ENCODE results near the gene TMEM178B.
"Not testable (repeated sequence)": the region's sequence is repeated elsewhere in the genome, so short reads cannot be mapped to it uniquely, and the experiment has no call there.

TMEM178B gene

DNA sequence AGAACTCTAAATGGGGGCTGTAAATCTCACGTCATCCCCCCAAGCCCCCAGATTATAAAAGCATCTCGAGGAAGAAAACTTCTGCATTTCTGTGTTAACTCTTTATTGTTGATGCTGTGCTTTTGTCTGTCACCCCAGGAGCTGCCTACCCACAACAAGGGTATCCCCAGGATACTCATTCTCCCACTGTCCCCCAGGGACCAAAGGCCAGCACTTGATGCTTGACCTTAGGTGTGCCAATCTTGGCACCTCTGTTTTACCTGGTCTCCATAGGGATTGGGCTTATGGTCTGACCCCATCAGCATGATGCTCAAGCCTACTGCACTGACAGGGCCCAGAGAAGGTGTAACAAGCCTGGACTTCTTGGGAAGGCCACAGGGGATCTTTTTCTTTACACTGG, 251.4 kb downstream of the TMEM178B start:
- H3K27ac ChIP-seq: no peak overlapping the region
- peaks cover 0 to 22% (median 18%) of the 10 kb centered on the region in 10 experiments; a peak in 15 of 20 replicates for H3K4me1 ChIP-seq
- no peaks in the 10 kb centered on the region for H3K36me3 ChIP-seq
- H4K20me1 ChIP-seq: no peaks in the 10 kb centered on the region
- no peak overlapping the region for H3K9ac ChIP-seq
- no peaks in the 10 kb centered on the region for H3K27me3 ChIP-seq
- H3K9me3 ChIP-seq (replicated peaks in 1 of 11): no peaks in the 10 kb centered on the region
- no peak for TF ChIP-seq Cebpa-rat (IDR thresholded peaks at IDR 0.05)
- no peak overlapping the region for H3K4me2 ChIP-seq
- H3K4me3 ChIP-seq: no peak overlapping the region

GRCh38 chr7:141328290-141328689, 254.4 kb downstream of the TMEM178B start:
- Histone ChIP-seq H4K20me1 (no peaks in the 10 kb centered on the region), H3K4me3 (no peak overlapping the region), H3K4me2 (peak overlapping the region in 8 of 11 experiments; percentile 41 to 71 (median 50); a peak in 16 of 22 replicates), H3K9ac (no peak overlapping the region), H3K27me3 (no peaks in the 10 kb centered on the region), H3K27ac (peak overlapping the region in 2 of 11 experiments; percentile 6 to 36; a peak in 1 of 22 replicates), H3K36me3 (no peaks in the 10 kb centered on the region), H3K4me1 (peaks cover 0 to 22% (median 18%) of the 10 kb centered on the region in 10 experiments; a peak in 15 of 20 replicates), H3K9me3 (replicated peaks in 1 of 11) (no peaks in the 10 kb centered on the region)
- peak in 2 of 11 experiments; percentile 20 to 24; a peak in 1 of 22 replicates for TF ChIP-seq Cebpa-rat (IDR thresholded peaks at IDR 0.05)

- H3K27ac ChIP-seq; H4K20me1 ChIP-seq; H3K4me3 ChIP-seq; H3K9me3 ChIP-seq (replicated peaks in 1 of 11); H3K9ac ChIP-seq; H3K36me3 ChIP-seq; H3K4me2 ChIP-seq; H3K27me3 ChIP-seq: not testable (repeated sequence)
- peaks cover 0 to 22% (median 18%) of the 10 kb centered on the region in 10 experiments; a peak in 15 of 20 replicates for H3K4me1 ChIP-seq
These were observed 256.4 kb downstream of the TMEM178B start for GRCh38 chr7:141330285-141330684.

GRCh38 chr7:141333459-141333858, 259.6 kb downstream of the TMEM178B start:
- Histone ChIP-seq H3K9me3 (replicated peaks in 1 of 11) (no peaks in the 10 kb centered on the region), H3K4me2 (no peak overlapping the region), H4K20me1 (no peaks in the 10 kb centered on the region), H3K36me3 (no peaks in the 10 kb centered on the region), H3K4me3 (no peak overlapping the region), H3K9ac (no peak overlapping the region), H3K27ac (no peak overlapping the region), H3K27me3 (no peaks in the 10 kb centered on the region), H3K4me1 (peaks cover 0 to 6% (median 4%) of the 10 kb centered on the region in 10 experiments; a peak in 15 of 20 replicates)
- TF ChIP-seq Cebpa-rat (IDR thresholded peaks at IDR 0.05): no peak

DNA sequence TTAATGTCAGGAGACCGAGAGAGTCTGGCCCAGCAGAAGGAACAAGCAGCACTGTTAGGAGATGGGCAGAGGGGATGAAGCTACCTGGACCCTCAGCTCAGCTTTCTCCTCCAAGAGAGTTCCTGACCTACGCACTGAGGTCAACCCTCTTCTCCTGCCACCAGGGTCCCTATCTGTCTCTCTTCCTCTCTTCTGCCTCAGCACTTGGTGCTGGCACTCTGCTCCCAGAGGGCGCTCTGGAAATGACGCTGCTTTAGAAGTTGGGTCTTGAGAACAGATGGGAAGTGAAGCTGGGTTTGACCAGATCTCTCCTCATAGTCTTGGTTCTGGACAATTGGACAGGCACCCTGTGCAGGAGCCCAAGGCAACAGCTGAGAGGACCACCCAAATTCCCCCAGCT, 261.3 kb downstream of the TMEM178B start:
- no peak for TF ChIP-seq Cebpa-rat (IDR thresholded peaks at IDR 0.05)
- Histone ChIP-seq H3K4me3 (no peak overlapping the region), H3K4me1 (no peaks in the 10 kb centered on the region), H4K20me1 (no peaks in the 10 kb centered on the region), H3K27ac (no peak overlapping the region), H3K36me3 (no peaks in the 10 kb centered on the region), H3K9ac (no peak overlapping the region), H3K27me3 (no peaks in the 10 kb centered on the region), H3K4me2 (no peak overlapping the region), H3K9me3 (replicated peaks in 1 of 11) (no peaks in the 10 kb centered on the region)

DNA sequence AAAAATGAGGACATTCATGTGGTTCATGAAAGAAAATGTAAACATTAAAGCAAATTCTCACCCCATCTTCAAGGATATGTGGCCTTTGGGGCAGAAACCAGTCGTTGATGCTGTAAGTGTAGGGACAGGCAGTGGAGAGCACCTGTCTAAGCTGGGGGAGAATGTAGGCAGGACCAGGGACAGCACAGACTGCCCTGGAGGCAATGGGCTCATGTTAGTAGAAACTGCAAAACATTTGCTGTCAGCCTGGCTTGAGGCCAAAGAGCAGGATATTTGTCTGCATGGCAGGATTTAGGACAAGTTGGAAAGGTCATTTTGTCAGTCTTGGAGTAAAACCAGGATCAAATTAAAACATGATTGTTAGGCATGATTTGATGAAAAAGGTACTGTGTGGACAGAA, 265.7 kb downstream of the TMEM178B start:
- no peak for TF ChIP-seq Cebpa-rat (IDR thresholded peaks at IDR 0.05)
- Histone ChIP-seq H3K4me2 (no peak overlapping the region), H3K27ac (no peak overlapping the region), H3K4me1 (no peaks in the 10 kb centered on the region), H3K4me3 (no peak overlapping the region), H3K36me3 (no peaks in the 10 kb centered on the region), H3K27me3 (no peaks in the 10 kb centered on the region), H3K9me3 (replicated peaks in 1 of 11) (no peaks in the 10 kb centered on the region), H4K20me1 (no peaks in the 10 kb centered on the region), H3K9ac (no peak overlapping the region)

DNA sequence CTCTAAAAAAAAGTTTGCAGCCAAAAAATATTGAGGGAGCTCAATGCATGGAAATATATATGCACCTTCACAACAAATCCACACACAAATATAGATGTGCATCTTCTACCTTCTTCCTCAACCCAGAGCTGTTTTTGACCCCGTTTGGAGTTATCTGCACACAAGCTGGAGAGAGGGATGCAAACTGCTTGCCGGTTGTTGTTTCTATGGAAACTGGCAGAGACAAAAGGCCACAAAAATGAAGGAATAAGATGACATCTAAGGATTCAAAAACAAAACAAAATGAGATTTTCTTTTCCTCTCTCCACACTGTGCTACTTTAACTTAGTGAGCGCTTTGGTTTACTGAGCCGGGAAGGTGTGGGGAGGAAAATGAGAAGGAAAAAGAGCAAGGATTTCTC, 267.1 kb downstream of the TMEM178B start:
- TF ChIP-seq Cebpa-rat (IDR thresholded peaks at IDR 0.05): no peak

GRCh38 chr7:141342621-141343408, 269.0 kb downstream of the TMEM178B start:
- no peak overlapping the region for H3K27ac ChIP-seq
- H3K27me3 ChIP-seq: no peaks in the 10 kb centered on the region
- no peak for TF ChIP-seq Cebpa-rat (IDR thresholded peaks at IDR 0.05)
- H4K20me1 ChIP-seq: no peaks in the 10 kb centered on the region
- H3K4me1 ChIP-seq: no peaks in the 10 kb centered on the region
- H3K4me3 ChIP-seq: no peak overlapping the region
- H3K4me2 ChIP-seq: no peak overlapping the region
- H3K9ac ChIP-seq: no peak overlapping the region
- H3K9me3 ChIP-seq (replicated peaks in 1 of 11): 0 out of 22 replicates have a peak, but pooled peaks cover 0 to 8% (median 0%) of the 10 kb centered on the region in 11 experiments
- no peaks in the 10 kb centered on the region for H3K36me3 ChIP-seq

More for the DNA sequence above, 267.1 kb downstream of the TMEM178B start:
- H3K4me1 ChIP-seq: no peaks in the 10 kb centered on the region
- no peak overlapping the region for H3K4me3 ChIP-seq
- H3K4me2 ChIP-seq: no peak overlapping the region
- no peaks in the 10 kb centered on the region for H4K20me1 ChIP-seq
- no peaks in the 10 kb centered on the region for H3K36me3 ChIP-seq
- no peak overlapping the region for H3K27ac ChIP-seq
- no peaks in the 10 kb centered on the region for H3K9me3 ChIP-seq (replicated peaks in 1 of 11)
- no peaks in the 10 kb centered on the region for H3K27me3 ChIP-seq
- no peak overlapping the region for H3K9ac ChIP-seq

- 0 out of 22 replicates have a peak, but pooled peaks cover 0 to 8% (median 0%) of the 10 kb centered on the region in 11 experiments for H3K9me3 ChIP-seq (replicated peaks in 1 of 11)
- H3K27me3 ChIP-seq: no peaks in the 10 kb centered on the region
- H3K9ac ChIP-seq: no peak overlapping the region
- H3K4me1 ChIP-seq: no peaks in the 10 kb centered on the region
- no peak overlapping the region for H3K4me3 ChIP-seq
- H4K20me1 ChIP-seq: no peaks in the 10 kb centered on the region
- H3K36me3 ChIP-seq: no peaks in the 10 kb centered on the region
- TF ChIP-seq Cebpa-rat (IDR thresholded peaks at IDR 0.05): no peak
- H3K27ac ChIP-seq: no peak overlapping the region
- no peak overlapping the region for H3K4me2 ChIP-seq
These were observed 270.5 kb downstream of the TMEM178B start for GRCh38 chr7:141344153-141344935.
